T47D (cell line): ENCODE measurements around the gene PMPCA.

ENCODE experiments used
- DNase-seq, 2 experiments: peaks; one replicate each; pipeline versions ENCODE4 v3.0.0 to v3.0.0-alpha.2; 2011 to 2012; ENCODE audit warnings: low read depth in 1 of 2, low spot score in 1 of 2
- JUND ChIP-seq: IDR thresholded peaks from 2 replicates; pipeline ENCODE4 v1.6.1; 2012; ENCODE audit warnings: low read depth
- in situ Hi-C: cut with HindIII; loops from 2 replicates; pipeline ENCODE4 v1.10.0; 2016; ENCODE audit warnings: low sequenced_read_pairs, low pct_unique_long_range_greater_than_20kb

PMPCA gene

DNA sequence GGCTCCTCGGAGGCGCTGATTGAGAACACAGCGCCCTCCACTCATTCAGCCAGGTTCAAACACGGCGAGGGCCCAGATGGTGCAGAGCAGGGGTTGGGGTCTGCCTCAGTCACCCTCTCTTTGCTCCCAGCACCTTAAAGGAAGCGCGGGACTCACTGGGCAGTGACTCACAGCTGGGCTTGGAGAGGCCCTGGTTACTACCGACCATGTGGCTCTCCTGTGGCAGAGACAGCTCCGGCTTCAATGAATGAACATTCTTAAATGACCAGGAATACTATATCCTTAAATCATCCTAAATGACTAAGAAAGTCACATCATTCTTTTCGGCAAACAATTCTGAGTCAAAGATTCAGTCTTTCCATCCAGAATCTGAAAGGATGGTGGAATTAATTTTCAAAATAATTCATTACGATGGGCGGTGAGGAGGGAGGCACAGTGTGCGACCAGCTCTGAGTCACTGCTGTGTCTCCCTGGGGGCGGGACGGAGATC is 30.8 kb downstream of the PMPCA start:
- DNase-seq: no peak
- TF ChIP-seq JUND: no peak
- in situ Hi-C loops: no loop called here

DNA sequence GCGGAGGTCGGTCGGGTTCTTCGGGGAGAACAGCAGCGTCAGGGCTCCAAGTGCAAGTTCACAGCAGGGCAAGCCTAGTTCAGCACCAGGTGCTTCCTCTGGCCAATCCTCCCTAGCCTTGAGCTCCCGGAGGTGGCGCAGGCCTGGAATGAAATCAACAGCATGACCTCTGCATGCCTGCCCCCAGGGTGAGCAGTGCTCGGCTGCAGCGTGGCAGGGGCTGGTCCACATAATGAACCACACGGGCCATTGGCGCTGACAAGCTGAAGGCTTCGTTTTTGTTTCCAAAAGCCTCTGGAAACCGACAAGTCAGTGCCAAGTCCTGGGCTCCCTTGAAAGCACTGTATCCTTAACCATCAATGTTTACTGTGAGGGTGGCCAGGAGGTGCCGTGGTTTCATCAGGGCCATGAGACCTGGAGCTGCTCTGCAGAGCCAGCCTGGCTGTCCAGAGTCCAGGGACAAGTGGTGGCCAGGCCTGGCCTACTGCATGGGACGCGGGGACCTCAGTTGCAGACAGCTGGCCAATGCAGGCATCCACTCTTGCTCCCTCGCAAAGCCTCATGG is 31.3 kb downstream of the PMPCA start:
- in situ Hi-C loops: no loop called here
- no peak for TF ChIP-seq JUND

GRCh38 chr9:136442265-136442664 is 31.8 kb downstream of the PMPCA start:
- in situ Hi-C loops: no loop called here
- no peak for TF ChIP-seq JUND
- no peak for DNase-seq

More for the DNA sequence above, 31.3 kb downstream of the PMPCA start:
- no peak for DNase-seq

DNA sequence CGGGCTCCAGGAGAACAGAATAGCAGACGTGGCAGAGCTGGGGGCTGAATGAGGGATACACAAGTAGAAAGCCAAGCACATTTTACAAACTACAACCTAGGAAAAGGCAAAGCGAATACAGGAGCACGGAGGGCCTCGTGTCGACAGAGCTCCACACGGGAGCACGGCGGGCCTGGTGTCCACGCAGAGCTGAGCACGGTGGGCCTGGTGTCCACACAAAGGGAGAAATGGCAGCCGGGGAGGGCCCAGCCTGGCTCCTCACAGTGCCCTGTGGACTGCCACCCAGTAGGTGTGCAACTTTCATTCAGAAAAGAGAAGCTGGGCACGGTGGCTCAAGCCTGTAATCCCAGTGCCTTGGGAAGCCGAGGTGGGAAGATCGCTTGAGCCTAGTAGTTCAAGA is 32.6 kb downstream of the PMPCA start:
- no peak for TF ChIP-seq JUND
- in situ Hi-C loops: no loop called here

DNA sequence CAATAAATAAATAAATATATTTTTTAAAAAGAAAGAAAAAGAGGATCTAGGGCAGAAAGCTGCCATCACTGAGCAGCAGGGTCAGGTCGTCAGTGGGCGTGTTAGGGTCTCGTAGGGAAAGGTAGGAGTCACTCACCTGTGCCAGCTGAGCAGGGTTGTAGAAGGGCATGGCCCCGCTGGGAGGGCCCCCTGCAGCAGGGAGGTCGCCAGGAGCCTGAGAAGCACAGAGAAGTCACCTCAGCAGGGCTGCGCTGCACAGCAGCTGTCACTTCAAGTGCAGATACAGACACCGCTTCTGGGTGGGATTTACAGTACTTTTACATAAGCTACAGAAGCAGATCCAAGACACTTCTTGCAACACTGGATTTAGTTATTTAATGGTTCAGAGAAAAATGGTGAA is 33.2 kb downstream of the PMPCA start:
- in situ Hi-C loops: no loop called here
- DNase-seq: no peak
- TF ChIP-seq JUND: no peak

More for the DNA sequence above, 32.6 kb downstream of the PMPCA start:
- no peak for DNase-seq

GRCh38 chr9:136444102-136444501 is 33.6 kb downstream of the PMPCA start:
- in situ Hi-C loops: no loop called here
- no peak for TF ChIP-seq JUND
- no peak for DNase-seq

DNA sequence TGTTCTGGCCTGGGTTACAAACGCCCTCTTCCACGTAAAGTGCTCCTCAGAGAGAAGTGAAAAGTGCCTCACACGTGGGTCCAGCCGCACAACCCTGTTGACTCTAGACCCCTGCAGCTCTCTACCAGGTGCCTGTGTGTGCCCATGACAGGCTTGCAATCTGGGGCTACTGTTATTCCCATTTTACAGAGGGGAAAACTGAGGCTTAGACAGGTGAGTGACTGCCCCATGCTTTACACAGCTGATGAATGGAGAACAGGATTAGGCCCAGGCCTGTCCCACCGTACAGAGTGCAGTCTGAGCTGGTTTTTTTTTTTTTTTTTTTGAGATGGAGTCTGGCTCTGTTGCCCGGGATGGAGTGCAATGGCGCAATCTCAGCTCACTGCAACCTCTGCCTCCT is 35.3 kb downstream of the PMPCA start:
- no peak for DNase-seq
- TF ChIP-seq JUND: no peak
- in situ Hi-C loops: no loop called here

GRCh38 chr9:136447173-136447778 is 36.8 kb downstream of the PMPCA start:
- DNase-seq: no peak
- TF ChIP-seq JUND: no peak
- in situ Hi-C loops: no loop called here

DNA sequence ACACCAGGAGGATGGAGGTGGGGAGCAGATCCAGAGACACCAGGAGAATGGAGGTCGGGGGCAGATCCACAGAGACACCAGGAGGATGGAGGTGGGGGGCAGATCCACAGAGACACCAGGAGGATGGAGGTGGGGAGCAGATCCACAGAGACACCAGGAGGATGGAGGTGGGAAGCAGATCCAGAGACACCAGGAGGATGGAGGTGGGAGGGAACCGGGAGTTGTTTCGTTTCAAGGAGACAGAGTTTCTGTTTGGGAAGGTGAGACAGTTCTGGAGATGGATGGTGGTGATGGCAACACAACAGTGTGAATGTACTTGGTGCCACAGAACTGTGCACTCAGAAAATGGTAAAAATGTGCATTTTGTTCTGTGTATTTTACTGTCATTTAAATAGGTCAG is 38.2 kb downstream of the PMPCA start:
- no peak for TF ChIP-seq JUND
- in situ Hi-C loops: no loop called here
- no peak for DNase-seq

- no peak for DNase-seq
- TF ChIP-seq JUND: no peak
Observed at GRCh38 chr9:136451221-136451877, 40.9 kb downstream of the PMPCA start.

GRCh38 chr9:136453326-136453725 is 42.9 kb downstream of the PMPCA start:
- TF ChIP-seq JUND: no peak
- in situ Hi-C loops: no loop called here
- no peak for DNase-seq

More at GRCh38 chr9:136451221-136451877, 40.9 kb downstream of the PMPCA start:
- in situ Hi-C loops: no loop called here

DNA sequence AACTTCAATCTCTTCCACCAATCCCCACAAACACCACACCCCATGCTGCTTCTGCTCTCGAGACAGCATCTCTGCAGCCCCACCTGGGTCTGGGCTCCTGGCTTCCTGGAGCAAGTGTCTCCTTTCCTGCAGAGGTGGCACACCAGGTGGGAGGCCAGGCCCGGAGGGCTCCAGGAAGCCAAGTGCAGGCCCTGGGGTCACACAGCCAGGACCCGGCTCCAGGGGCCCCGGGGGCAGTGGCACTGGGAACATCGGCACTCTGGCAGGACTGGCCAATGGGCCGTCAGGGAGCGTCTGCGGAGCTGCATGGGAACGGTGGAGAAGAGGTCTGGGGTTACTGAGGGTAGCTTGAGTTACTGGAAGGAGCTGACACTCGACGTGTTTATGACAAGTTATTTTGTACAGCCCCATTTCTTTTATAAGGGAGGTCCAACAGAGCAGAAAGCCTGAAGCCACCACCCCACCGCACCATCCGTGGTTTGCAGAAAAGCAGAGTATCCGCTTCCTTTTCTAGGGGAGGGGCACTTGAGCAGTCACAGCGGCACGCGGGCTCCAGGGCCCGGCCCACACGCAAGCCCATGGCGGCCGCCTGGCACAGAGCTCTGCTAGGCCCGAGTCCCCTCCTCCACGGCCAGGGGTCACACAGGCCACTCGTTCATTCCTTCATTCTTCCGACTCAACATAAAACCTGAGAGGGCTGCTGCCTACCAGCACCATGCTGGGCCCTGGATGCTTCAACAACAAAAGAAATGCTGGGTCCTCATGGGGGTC is 43.8 kb downstream of the PMPCA start:
- TF ChIP-seq JUND: no peak
- in situ Hi-C loops: no loop called here

More for the DNA sequence above, 43.8 kb downstream of the PMPCA start:
- DNase-seq: no peak
